IMR-90 (cell line): Measurements from ENCODE around the gene NRAS. TPM values are rescaled to one million over a fixed set of nuclear protein-coding genes. Genes with fewer than 3 reads are reported as not detected.
"Not testable (repeated sequence)": the region's sequence is repeated elsewhere in the genome, so short reads cannot be mapped to it uniquely, and the experiment has no call there.

Experiments
- ATAC-seq: fragments of 200-7000 bp; cut with Tn5 transposase; 2 replicates; pipeline ENCODE4 v1.9.1; 2020; ENCODE audit warnings: low read depth, mild to moderate bottlenecking, moderate library complexity
- BruUV-seq: library from RNA; stranded (reverse); fragments of 400-500 nt; replicated peaks from 2 replicates; lab custom pipeline; 2021; lab: Mats Ljungman, UMichigan
- CTCF ChIA-PET: fragments of 300-600 bp; formaldehyde crosslinking; extraction: SDS; loops from one replicate; lab custom pipeline; 2021; ENCODE audit warnings: antibody characterized with exemption; lab: Yijun Ruan, JAX
- POLR2A ChIA-PET: fragments of 300-600 bp; sonication (Branson Sonifier 250); formaldehyde crosslinking; loops from one replicate; lab custom pipeline; 2022; ENCODE audit warnings: antibody characterized with exemption; ENCODE audit not compliant: unreplicated experiment; lab: Charles Lee
- DNase-seq: peaks from one replicate; pipeline ENCODE4 v3.0.0; 2013
- H2AFZ ChIP-seq: replicated peaks from 2 replicates; pipeline ENCODE3; 2013; ENCODE audit warnings: low read length, mild to moderate bottlenecking; ENCODE audit not compliant: poor library complexity
- H2AK5ac ChIP-seq: 2 replicates; pipeline ENCODE4 v1.6.1; 2013; ENCODE audit warnings: low read depth, low read length, inconsistent platforms
- H2AK9ac ChIP-seq: replicated peaks from 2 replicates; pipeline ENCODE3; 2013; ENCODE audit warnings: mild to moderate bottlenecking, low read depth, low read length, moderate library complexity; ENCODE audit not compliant: poor library complexity
- H2BK120ac ChIP-seq: 2 replicates; pipeline ENCODE4 v1.6.1; 2013; ENCODE audit warnings: low read depth, low read length, inconsistent platforms
- H2BK15ac ChIP-seq: 3 replicates; pipeline ENCODE4 v1.6.1; 2013; ENCODE audit warnings: low read depth, low read length, inconsistent platforms
- H2BK20ac ChIP-seq: 2 replicates; pipeline ENCODE4 v1.6.1; 2013; ENCODE audit warnings: low read depth, mild to moderate bottlenecking, inconsistent platforms, low read length, moderate library complexity
- H2BK5ac ChIP-seq: 2 replicates; pipeline ENCODE4 v1.6.1; 2013; ENCODE audit warnings: mild to moderate bottlenecking, low read depth, low read length, inconsistent platforms; ENCODE audit not compliant: poor library complexity, severe bottlenecking
- H3K14ac ChIP-seq: replicated peaks from 2 replicates; pipeline ENCODE4 v1.6.1; 2013; ENCODE audit warnings: low read depth, low read length, inconsistent platforms
- H3K18ac ChIP-seq: 2 replicates; pipeline ENCODE4 v1.6.1; 2013; ENCODE audit warnings: low read depth, low read length, control low read depth
- H3K23ac ChIP-seq: 2 replicates; pipeline ENCODE4 v1.6.1; 2013; ENCODE audit warnings: low read depth, low read length, inconsistent platforms
- H3K27ac ChIP-seq: 2 replicates; pipeline ENCODE4 v1.5.1; 2013; ENCODE audit warnings: mild to moderate bottlenecking, control low read depth, low read length; ENCODE audit not compliant: insufficient read depth
- H3K27me3 ChIP-seq: 2 replicates; pipeline ENCODE4 v1.6.1; 2013; ENCODE audit warnings: low read length; ENCODE audit not compliant: control insufficient read depth, insufficient read depth
- H3K36me3 ChIP-seq: 2 replicates; pipeline ENCODE4 v1.6.1; 2013; ENCODE audit warnings: low read length, mixed read lengths; ENCODE audit not compliant: control insufficient read depth, insufficient read depth
- H3K4ac ChIP-seq: 2 replicates; pipeline ENCODE4 v1.6.1; 2013; ENCODE audit warnings: low read depth, low read length, inconsistent platforms
- H3K4me1 ChIP-seq: 2 replicates; pipeline ENCODE4 v1.6.1; 2013; ENCODE audit warnings: low read length, mixed read lengths; ENCODE audit not compliant: control insufficient read depth, insufficient read depth
- H3K4me2 ChIP-seq: 2 replicates; pipeline ENCODE4 v1.6.1; 2013; ENCODE audit warnings: low read depth, mild to moderate bottlenecking, control low read depth, low read length, moderate library complexity
- H3K4me3 ChIP-seq: 2 replicates; pipeline ENCODE4 v1.5.1; 2013; ENCODE audit warnings: low read depth, mild to moderate bottlenecking, control low read depth, low read length, moderate library complexity; ENCODE audit not compliant: insufficient read depth
- H3K56ac ChIP-seq: 2 replicates; pipeline ENCODE4 v1.6.1; 2013; ENCODE audit warnings: low read length, inconsistent platforms; ENCODE audit not compliant: insufficient read depth; ENCODE audit errors: extremely low read depth
- H3K79me1 ChIP-seq, 2 experiments: 2 replicates each; pipeline ENCODE4 v1.6.1; 2013; ENCODE audit warnings: low read length in 2 of 2, inconsistent platforms in 1 of 2, low read depth in 1 of 2
- H3K9ac ChIP-seq: 2 replicates; pipeline ENCODE4 v1.6.1; 2013; ENCODE audit warnings: low read depth, low read length, control low read depth
- H3K9me1 ChIP-seq: 2 replicates; pipeline ENCODE4 v1.6.1; 2013; ENCODE audit warnings: low read length, inconsistent platforms; ENCODE audit not compliant: insufficient read depth
- H3K9me3 ChIP-seq: 2 replicates; pipeline ENCODE4 v1.6.1; 2013; ENCODE audit warnings: low read length; ENCODE audit not compliant: control insufficient read depth, insufficient read depth
- H4K20me1 ChIP-seq: 2 replicates; pipeline ENCODE4 v1.6.1; 2013; ENCODE audit warnings: low read length, inconsistent platforms; ENCODE audit not compliant: insufficient read depth
- H4K5ac ChIP-seq: 2 replicates; pipeline ENCODE4 v1.6.1; 2013; ENCODE audit warnings: mild to moderate bottlenecking, low read depth, low read length, control low read depth
- H4K8ac ChIP-seq, 2 experiments: 2 replicates each; pipeline ENCODE4 v1.6.1; 2013; ENCODE audit warnings: low read depth in 2 of 2, low read length in 2 of 2, control low read depth in 1 of 2, inconsistent platforms in 1 of 2
- H4K91ac ChIP-seq: 2 replicates; pipeline ENCODE4 v1.6.1; 2013; ENCODE audit warnings: low read depth, low read length, inconsistent platforms; ENCODE audit not compliant: insufficient read depth
- MAFK ChIP-seq: IDR thresholded peaks from 2 replicates; pipeline ENCODE4 v1.6.1; 2012; ENCODE audit warnings: low read depth, low read length, improper control_type of control experiment
- MXI1 ChIP-seq: IDR thresholded peaks from 2 replicates; pipeline ENCODE4 v1.6.1; 2012; ENCODE audit warnings: low read depth, mild to moderate bottlenecking, low read length, moderate library complexity, borderline replicate concordance
- WGBS, 2 experiments: methylation state at CpG; one replicate each; pipeline versions ENCODE4 v1.1.5 to v1.1.7; 2013; ENCODE audit warnings: missing lambda C conversion rate in 2 of 2; ENCODE audit not compliant: insufficient read length in 1 of 2; ENCODE audit errors: extremely low coverage in 2 of 2; 5-methylcytosine and 5-hydroxymethylcytosine counted together
- dilution Hi-C: fragments of 300-500 bp; cut with HindIII; formaldehyde crosslinking; loops from one replicate; pipeline ENCODE4 v1.14.3; 2018; ENCODE audit warnings: low sequenced_read_pairs; ENCODE audit not compliant: unreplicated experiment
- in situ Hi-C: fragments of 300-500 bp; cut with MboI; formaldehyde crosslinking; loops from 3 replicates; pipeline ENCODE4 v1.14.3; 2019; ENCODE audit warnings: low sequenced_read_pairs, inconsistent platforms, mixed read lengths
- intact Hi-C: fragments of 100-400 bp; cut with micrococcal nuclease; formaldehyde crosslinking; loops from 2 replicates; pipeline ENCODE4 v1.10.0; 2022
- polyA plus RNA-seq, 3 experiments: library from polyadenylated mRNA; depleted of rRNA; stranded (reverse); fragments of >200 nt; gene quantifications; 2 replicates each; pipeline ENCODE4 v1.2.3, GENCODE V29; 2012; ENCODE audit warnings: low replicate concordance in 1 of 3
- total RNA-seq: library from RNA; depleted of rRNA; stranded (reverse); fragments of >200 nt; gene quantifications from 2 replicates; pipeline ENCODE4 v1.2.3, GENCODE V29; 2012

NRAS gene
- total and polyA plus RNA-seq, 2 of the 4 experiments (the other 2 are of a cell fraction), result 27.4 to 85.9 TPM

DNA sequence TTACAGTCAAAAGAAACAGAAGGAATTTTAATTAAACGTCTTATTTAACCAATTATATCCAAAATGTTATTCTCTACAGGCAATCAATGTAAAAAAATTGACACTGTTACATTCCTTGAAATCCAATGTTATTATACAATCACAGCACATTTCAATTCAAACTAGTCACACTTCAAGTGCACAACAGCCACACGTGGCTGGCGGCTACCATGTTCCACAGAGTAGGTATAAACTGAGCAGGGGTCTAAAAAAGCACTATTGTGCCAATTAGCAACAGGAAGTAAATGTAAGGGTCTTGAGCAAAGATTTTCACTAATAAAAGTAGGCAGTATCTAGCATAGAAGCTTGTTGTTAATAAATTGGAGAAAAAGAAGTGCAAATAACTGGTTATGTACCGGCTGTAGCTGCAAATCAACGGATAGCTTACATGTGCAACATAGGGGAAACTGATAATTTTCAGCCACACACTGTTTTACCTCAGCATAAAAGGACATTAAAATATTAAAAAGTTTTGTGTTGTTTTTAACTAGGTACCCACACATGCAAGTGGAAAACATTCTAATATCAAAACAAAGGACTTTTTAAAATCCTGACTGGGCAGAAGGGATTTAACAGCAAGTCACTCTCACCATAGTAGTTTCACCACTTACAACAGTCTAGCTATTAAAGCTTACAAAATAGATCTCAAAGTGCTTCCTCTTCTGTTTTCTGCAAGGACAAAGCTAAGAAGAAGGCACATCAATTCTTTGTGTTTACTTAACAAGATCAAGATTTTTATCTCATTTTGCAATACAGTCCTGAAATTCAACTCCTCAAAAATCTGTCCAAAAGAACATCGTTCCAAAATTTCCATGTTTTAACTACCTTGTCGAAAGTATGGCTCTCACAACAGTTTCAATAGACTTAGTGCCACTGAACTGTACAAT, 38.7 kb upstream of the NRAS start:
- TF ChIP-seq MXI1 (peak; percentile 69; the same call in 1 of the 2 replicates), MAFK (no peak)
- dilution Hi-C loops (no loop called here), intact Hi-C loops (loop anchor here (5.0 kb wide), 1 partner anchor 778 kb away; the partner anchor contains the start of gene OLFML3), in situ Hi-C loops (no loop called here)
- Histone ChIP-seq H2AK5ac (no peak overlapping the region), H3K9me3 (no peaks in the 10 kb centered on the region), H2AFZ (no peak overlapping the region), H2BK15ac (no peak overlapping the region), H3K18ac (no peak overlapping the region), H2BK20ac (no peak overlapping the region), H3K23ac (no peak overlapping the region), H3K9me1 (peaks cover 7% of the 10 kb centered on the region), H3K79me1 (peaks cover 0 to 28% of the 10 kb centered on the region in 2 experiments; a peak in 2 of 4 replicates), H2AK9ac (no peak overlapping the region), H3K9ac (no peak overlapping the region; the same call in 1 of the 2 replicates), H4K5ac (no peak overlapping the region), H3K4me2 (peak overlapping the region; percentile 86), H3K4me3 (peak overlapping the region; percentile 30; the same call in 1 of the 2 replicates), H3K27me3 (no peaks in the 10 kb centered on the region), H4K20me1 (peaks cover 75% of the 10 kb centered on the region), H3K4me1 (peaks cover 4% of the 10 kb centered on the region), H3K14ac (no peak overlapping the region), H4K8ac (no peak overlapping the region), H3K4ac (no peak overlapping the region), H2BK120ac (no peak overlapping the region), H3K56ac (no peak overlapping the region), H3K27ac (no peak overlapping the region), H4K91ac (no peak overlapping the region), H2BK5ac (no peak overlapping the region), H3K36me3 (peaks cover 3% of the 10 kb centered on the region; the same call in 1 of the 2 replicates)
- ChIA-PET POLR2A (no interaction called here), CTCF (no interaction called here)
- ATAC-seq (no peak), DNase-seq (peak; percentile 19)
- no CpG with 5 or more reads among the region's 7 CpGs for WGBS, 2 experiments
- BruUV-seq, result no TSS peak

GRCh38 chr1:114753702-114754101, 37.1 kb upstream of the NRAS start:
- H4K91ac ChIP-seq, POLR2A ChIA-PET, H2BK120ac ChIP-seq, H3K9me1 ChIP-seq, H3K4me2 ChIP-seq, CTCF ChIA-PET, H2BK15ac ChIP-seq, H2BK5ac ChIP-seq, H3K14ac ChIP-seq, H3K4me1 ChIP-seq, H2AFZ ChIP-seq, H4K8ac ChIP-seq, H2AK5ac ChIP-seq, ATAC-seq, H3K23ac ChIP-seq, BruUV-seq, H3K27ac ChIP-seq, dilution Hi-C loops, H3K27me3 ChIP-seq, H2BK20ac ChIP-seq, H3K56ac ChIP-seq, H3K18ac ChIP-seq, H3K9me3 ChIP-seq, H3K4me3 ChIP-seq, DNase-seq, in situ Hi-C loops, H3K4ac ChIP-seq, H3K9ac ChIP-seq, H4K5ac ChIP-seq, H2AK9ac ChIP-seq, intact Hi-C loops: not testable (repeated sequence)
- WGBS, 2 experiments, result no CpG with 5 or more reads among the region's 6 CpGs
- Histone ChIP-seq H3K36me3 (peaks cover 11% of the 10 kb centered on the region), H3K79me1 (peaks cover under 1 to 32% of the 10 kb centered on the region in 2 experiments; a peak in 2 of 4 replicates), H4K20me1 (peaks cover 90% of the 10 kb centered on the region)
